Osteocyte (in vitro differentiated cells): Measurements from ENCODE around the gene SMYD1. TPM values are rescaled to one million over a fixed set of nuclear protein-coding genes. Genes with fewer than 3 reads are reported as not detected.

ENCODE experiments used
- DNase-seq: peaks from one replicate; pipeline ENCODE4 v3.0.0; 2021; ENCODE audit warnings: mixed read lengths; ENCODE audit not compliant: unreplicated experiment; ENCODE audit errors: extremely low spot score
- H3K27ac Mint-ChIP-seq: one replicate; pipeline ENCODE4 v1.8.0; 2021; ENCODE audit warnings: mild to moderate bottlenecking, mixed read lengths; ENCODE audit not compliant: unreplicated experiment
- H3K27me3 Mint-ChIP-seq: one replicate; pipeline ENCODE4 v1.8.0; 2021; ENCODE audit warnings: mixed read lengths; ENCODE audit not compliant: unreplicated experiment
- H3K36me3 Mint-ChIP-seq: one replicate; pipeline ENCODE4 v1.8.0; 2021; ENCODE audit warnings: mixed read lengths; ENCODE audit not compliant: unreplicated experiment
- H3K4me1 Mint-ChIP-seq: one replicate; pipeline ENCODE4 v1.8.0; 2021; ENCODE audit warnings: mixed read lengths; ENCODE audit not compliant: unreplicated experiment
- H3K4me3 Mint-ChIP-seq: one replicate; pipeline ENCODE4 v1.8.0; 2021; ENCODE audit warnings: mild to moderate bottlenecking, moderate library complexity, mixed read lengths; ENCODE audit not compliant: unreplicated experiment
- H3K9me3 Mint-ChIP-seq: one replicate; pipeline ENCODE4 v1.8.0; 2021; ENCODE audit warnings: mixed read lengths; ENCODE audit not compliant: unreplicated experiment
- CTCF ChIP-seq: fragments of 200-600 bp; sonication (generic); IDR thresholded peaks from 2 replicates; pipeline ENCODE4 v1.5.0; 2021; ENCODE audit warnings: antibody characterized with exemption, mild to moderate bottlenecking, moderate library complexity
- total RNA-seq: library from RNA; stranded (reverse); gene quantifications from 2 replicates; pipeline ENCODE4 v1.2.1, GENCODE V29; 2021

Gene SMYD1
- total RNA-seq, 1 donor from 2014 or later = not detected

- peaks cover 14% of the 10 kb centered on the region for H3K27me3 Mint-ChIP-seq
- no peak for DNase-seq
- TF ChIP-seq CTCF = no peak
- no peak overlapping the region for H3K27ac Mint-ChIP-seq
- H3K4me3 Mint-ChIP-seq = no peak overlapping the region
- H3K9me3 Mint-ChIP-seq = no peaks in the 10 kb centered on the region
- no peaks in the 10 kb centered on the region for H3K4me1 Mint-ChIP-seq
- H3K36me3 Mint-ChIP-seq = no peaks in the 10 kb centered on the region
Measured at GRCh38 chr2:88090446-88091283, 23.0 kb downstream of the SMYD1 start.

- Mint-ChIP-seq H3K9me3 (no peaks in the 10 kb centered on the region), H3K4me3 (no peak overlapping the region), H3K36me3 (no peaks in the 10 kb centered on the region), H3K27me3 (peaks cover 18% of the 10 kb centered on the region), H3K4me1 (no peaks in the 10 kb centered on the region), H3K27ac (no peak overlapping the region)
- no peak for TF ChIP-seq CTCF
- DNase-seq = no peak
Measured at GRCh38 chr2:88091943-88092342, 24.3 kb downstream of the SMYD1 start.

- no peaks in the 10 kb centered on the region for H3K36me3 Mint-ChIP-seq
- TF ChIP-seq CTCF = no peak
- DNase-seq = no peak
- H3K4me3 Mint-ChIP-seq = no peak overlapping the region
- H3K9me3 Mint-ChIP-seq = no peaks in the 10 kb centered on the region
- no peaks in the 10 kb centered on the region for H3K4me1 Mint-ChIP-seq
- H3K27me3 Mint-ChIP-seq = peaks cover 21% of the 10 kb centered on the region
- H3K27ac Mint-ChIP-seq = no peak overlapping the region
Measured at GRCh38 chr2:88092773-88093172, 25.1 kb downstream of the SMYD1 start.

- no peak for DNase-seq
- no peak for TF ChIP-seq CTCF
- H3K4me3 Mint-ChIP-seq = no peak overlapping the region
Measured at GRCh38 chr2:88095022-88095421, 27.4 kb downstream of the SMYD1 start.

GRCh38 chr2:88096708-88097107 lies 29.1 kb downstream of the SMYD1 start:
- DNase-seq = no peak
- Mint-ChIP-seq H3K36me3 (no peaks in the 10 kb centered on the region), H3K27me3 (peaks cover 27% of the 10 kb centered on the region), H3K9me3 (no peaks in the 10 kb centered on the region), H3K4me3 (no peak overlapping the region), H3K27ac (no peak overlapping the region), H3K4me1 (peaks cover 2% of the 10 kb centered on the region)
- TF ChIP-seq CTCF = no peak

More at GRCh38 chr2:88095022-88095421, 27.4 kb downstream of the SMYD1 start:
- H3K4me1 Mint-ChIP-seq = peaks cover 1% of the 10 kb centered on the region
- H3K9me3 Mint-ChIP-seq = no peaks in the 10 kb centered on the region
- no peak overlapping the region for H3K27ac Mint-ChIP-seq
- H3K27me3 Mint-ChIP-seq = peaks cover 21% of the 10 kb centered on the region
- no peaks in the 10 kb centered on the region for H3K36me3 Mint-ChIP-seq
